K562 (cell line): ENCODE data around the gene HOXA5. TPM values are rescaled to one million over a fixed set of nuclear protein-coding genes. Genes with fewer than 3 reads are reported as not detected.

Source experiments
- ATF1 ChIP-seq, 2 experiments: fragments of 450-650 bp in 1 of 2; IDR thresholded peaks; 2 replicates each; pipeline ENCODE4 v1.6.1; 2016; ENCODE audit warnings: missing compliant biosample characterization in 1 of 2, missing genetic modification characterization in 1 of 2
- CSDE1 ChIP-seq, 2 experiments: fragments of 450-650 bp; IDR thresholded peaks; 2 replicates each; pipeline ENCODE4 v1.6.1; 2016; ENCODE audit warnings: mild to moderate bottlenecking in 1 of 2
- E2F6 ChIP-seq, 2 experiments: IDR thresholded peaks; 2 replicates each; pipeline ENCODE4 v1.6.1; 2011; ENCODE audit warnings: borderline replicate concordance in 1 of 2, control low read depth in 1 of 2, low read depth in 1 of 2, low read length in 1 of 2, mild to moderate bottlenecking in 1 of 2, mixed read lengths in 1 of 2, moderate library complexity in 1 of 2; ENCODE audit not compliant: insufficient read depth in 1 of 2, insufficient read length in 1 of 2, poor library complexity in 1 of 2, severe bottlenecking in 1 of 2; ENCODE audit errors: extremely low read depth in 1 of 2
- HDGF ChIP-seq: fragments of 450-650 bp; IDR thresholded peaks from 2 replicates; pipeline ENCODE4 v1.6.1; 2016
- MEF2D ChIP-seq: conservative IDR thresholded peaks from 2 replicates; pipeline ENCODE4 v1.6.1; 2016; ENCODE audit warnings: low read depth, missing genetic modification characterization, missing compliant biosample characterization
- NONO ChIP-seq, 2 experiments: fragments of 200-400 bp in 1 of 2; fragments of 450-650 bp in 1 of 2; formaldehyde crosslinking in 1 of 2; IDR thresholded peaks; 2 replicates each; pipeline ENCODE4 v1.6.1; 2017; ENCODE audit warnings: low read depth in 2 of 2, mild to moderate bottlenecking in 2 of 2, moderate library complexity in 2 of 2, low read length in 1 of 2
- PTRF ChIP-seq: fragments of 450-650 bp; IDR thresholded peaks from 2 replicates; pipeline ENCODE4 v1.6.1; 2016; ENCODE audit warnings: mild to moderate bottlenecking, missing genetic modification characterization, missing compliant biosample characterization
- RB1 ChIP-seq: fragments of 450-650 bp; IDR thresholded peaks from 2 replicates; pipeline ENCODE4 v1.6.1; 2017; ENCODE audit warnings: low read depth, mild to moderate bottlenecking
- RERE ChIP-seq: sonication (generic); formaldehyde crosslinking; IDR thresholded peaks from 2 replicates; pipeline ENCODE4 v1.8.0; 2023; ENCODE audit warnings: missing genetic modification reagents, mild to moderate bottlenecking, borderline replicate concordance
- SIRT6 ChIP-seq: IDR thresholded peaks from one replicate; pipeline ENCODE4 v1.6.1; 2012; ENCODE audit warnings: low read depth, mild to moderate bottlenecking, control low read depth, inconsistent platforms, low read length, moderate library complexity
- STAG1 ChIP-seq: sonication (generic); formaldehyde crosslinking; IDR thresholded peaks from 2 replicates; pipeline ENCODE4 v1.5.0; 2020; ENCODE audit warnings: missing genetic modification reagents, borderline replicate concordance
- ZBTB1 ChIP-seq: sonication (generic); formaldehyde crosslinking; IDR thresholded peaks from 2 replicates; pipeline ENCODE4 v1.8.1; 2023; ENCODE audit warnings: missing genetic modification reagents, low read depth, mild to moderate bottlenecking, borderline replicate concordance
- ZBTB33 ChIP-seq: sonication (generic); formaldehyde crosslinking; IDR thresholded peaks from 2 replicates; pipeline ENCODE4 v1.8.1; 2023; ENCODE audit warnings: mild to moderate bottlenecking, missing genetic modification reagents
- ZBTB34 ChIP-seq: fragments of 250-450 bp; sonication (Bioruptor Pico); IDR thresholded peaks from 2 replicates; pipeline ENCODE4 v1.8.0; 2021; ENCODE audit warnings: mild to moderate bottlenecking, moderate library complexity
- ZNF444 ChIP-seq: fragments of 250-450 bp; sonication (Bioruptor Pico); IDR thresholded peaks from 2 replicates; pipeline ENCODE4 v1.4.0; 2020; ENCODE audit warnings: mild to moderate bottlenecking, moderate library complexity
- ZNF551 ChIP-seq: fragments of 250-450 bp; sonication (Bioruptor Pico); IDR thresholded peaks from 2 replicates; pipeline ENCODE4 v1.5.0; 2021; ENCODE audit warnings: mild to moderate bottlenecking, moderate library complexity
- ZNF583 ChIP-seq: fragments of 250-450 bp; sonication (Bioruptor Pico); IDR thresholded peaks from 2 replicates; pipeline ENCODE4 v1.4.0; 2020
- ZNF707 ChIP-seq: fragments of 250-450 bp; sonication (Bioruptor Pico); conservative IDR thresholded peaks from 2 replicates; pipeline ENCODE4 v1.8.0; 2022; ENCODE audit warnings: inconsistent platforms, mild to moderate bottlenecking, moderate library complexity
- polyA plus RNA-seq, 8 experiments: library from polyadenylated mRNA; depleted of rRNA in 4 of 8; stranded (reverse) in 5 of 8; unstranded in 3 of 8; fragments of >200 nt; fragmentation: Nextera tagmentation in 2 of 8; fragmentation: Illumina TruSeq in 1 of 8; extraction: Ambion mirVana in 2 of 8; extraction: Trizol in 1 of 8; gene quantifications; 2 replicates each; pipeline versions ENCODE4 v1.2.1 to v1.2.3, GENCODE V29; 2011 to 2014; ENCODE audit warnings: inconsistent platforms in 1 of 8, missing spikeins in 1 of 8
- total RNA-seq, 7 experiments: library from RNA; depleted of rRNA in 6 of 7; stranded (reverse); fragments of >200 nt in 6 of 7; fragmentation: Illumina TruSeq in 2 of 7; extraction: Trizol in 2 of 7; gene quantifications; 2 replicates each; pipeline versions ENCODE4 v1.2.1 to v1.2.3, GENCODE V29; 2011 to 2021; ENCODE audit warnings: low replicate concordance in 1 of 7

The HOXA5 gene
- total and polyA plus RNA-seq, 9 of the 15 experiments (the other 6 are each of a cell fraction or from before 2014, with no cell fraction given), result 0.13 TPM; not detected in 8

GRCh38 chr7:27160546-27161213, 17.2 kb upstream of the HOXA5 start (continued):
- TF ChIP-seq RERE (CRISPR knock-in tag) (no peak), ZBTB33 (CRISPR knock-in tag) (peak; percentile 85), ZBTB34 (CRISPR knock-in tag) (no peak), NONO (IDR thresholded peaks at IDR 0.05; ENCODE audit: low read depth in 2 of 2, low read length in 1 of 2) (no peak), MEF2D (no peak), CSDE1 (IDR thresholded peaks at IDR 0.05) (no peak), ZNF583 (CRISPR knock-in tag) (no peak), ZNF551 (CRISPR knock-in tag) (no peak), ZNF444 (CRISPR knock-in tag) (no peak), ZNF707 (CRISPR knock-in tag) (no peak), RB1 (peak; percentile 88), E2F6 (IDR thresholded peaks at IDR 0.05; ENCODE audit: borderline replicate concordance in 1 of 2, extremely low read depth in 1 of 2, insufficient read depth in 1 of 2, insufficient read length in 1 of 2, low read depth in 1 of 2, low read length in 1 of 2, poor library complexity in 1 of 2, severe bottlenecking in 1 of 2) (peak in 1 of 2 experiments; percentile 81), PTRF (no peak), ZBTB1 (CRISPR knock-in tag) (no peak), ATF1 (CRISPR knock-in tag; IDR thresholded peaks at IDR 0.05) (no peak), ATF1 (tag; IDR thresholded peaks at IDR 0.05) (no peak), STAG1 (CRISPR knock-in tag) (peak; percentile 80), SIRT6 (no peak), HDGF (no peak)
